Measurements from ENCODE around the gene TP53RK.

The TP53RK gene

DNA sequence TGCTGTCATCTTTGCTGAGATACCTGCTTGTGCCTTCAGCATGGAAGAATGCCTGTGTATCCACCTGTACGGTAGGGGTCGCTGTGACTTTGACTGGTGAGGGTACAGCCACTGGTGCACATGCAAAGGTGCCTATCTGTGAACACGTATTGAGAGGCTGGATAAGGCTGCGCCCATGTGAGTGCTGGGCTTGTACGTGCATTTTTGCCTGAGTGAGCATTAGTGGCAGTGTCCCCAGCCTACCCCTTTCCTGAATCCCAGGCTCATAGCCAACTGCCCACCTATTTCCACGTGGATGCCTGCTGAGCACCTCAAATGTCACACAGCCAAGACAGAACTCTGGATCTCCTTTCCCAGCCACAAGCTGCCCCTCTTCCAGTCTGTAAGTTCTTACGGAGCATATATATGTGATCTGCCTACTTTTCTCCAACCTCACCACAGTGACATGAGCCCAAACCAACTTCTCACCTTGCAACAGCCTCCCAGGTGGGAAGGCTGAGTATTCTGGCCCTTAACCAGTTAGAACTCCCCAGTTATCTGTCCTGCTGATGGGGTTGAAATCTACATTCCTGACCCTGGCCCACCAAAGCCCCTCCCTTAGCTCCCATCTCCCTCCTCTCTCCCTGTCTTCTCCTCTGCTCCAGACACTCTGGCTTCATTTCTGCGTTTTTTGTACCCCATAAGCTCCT, 19.1 kb upstream of the TP53RK start:
- no peak for DNase-seq

DNA sequence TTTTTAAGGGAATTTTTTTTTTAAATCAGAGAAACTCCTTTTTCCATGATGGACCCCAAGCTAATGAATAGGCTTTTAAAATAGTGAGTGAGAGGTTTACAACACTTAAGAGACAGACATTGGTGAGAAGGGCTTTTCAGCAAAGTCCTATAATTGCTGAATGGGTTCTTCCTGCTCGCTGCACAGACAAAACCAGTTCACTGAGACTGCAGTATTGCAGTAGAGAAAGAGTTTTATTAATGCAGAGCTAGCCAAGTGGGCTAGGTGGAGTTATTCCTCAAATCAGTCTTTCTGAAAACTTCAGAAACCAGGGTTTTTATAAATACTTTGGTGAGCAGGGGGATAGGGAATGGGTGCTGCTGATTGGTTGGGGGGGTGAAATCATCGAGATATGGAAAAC, 17.0 kb upstream of the TP53RK start:
- no peak for DNase-seq

DNA sequence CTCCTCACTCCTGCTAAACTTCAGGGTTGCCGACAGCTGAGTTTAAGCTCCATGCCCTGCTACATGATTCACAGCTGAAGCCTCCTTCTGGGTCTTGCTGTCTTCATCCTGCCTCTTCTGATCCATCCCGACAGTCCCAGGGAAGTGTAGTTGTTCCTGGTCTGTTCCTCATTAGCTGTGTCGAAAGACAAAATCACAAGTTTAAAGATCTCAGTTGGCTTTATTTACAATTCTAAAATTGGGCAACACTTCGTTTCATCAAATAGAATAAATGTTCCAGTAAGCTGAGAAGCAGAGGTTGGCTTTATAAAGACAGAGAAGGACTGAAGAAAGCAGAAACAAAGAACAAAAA, 16.1 kb upstream of the TP53RK start:
- no peak for DNase-seq

DNA sequence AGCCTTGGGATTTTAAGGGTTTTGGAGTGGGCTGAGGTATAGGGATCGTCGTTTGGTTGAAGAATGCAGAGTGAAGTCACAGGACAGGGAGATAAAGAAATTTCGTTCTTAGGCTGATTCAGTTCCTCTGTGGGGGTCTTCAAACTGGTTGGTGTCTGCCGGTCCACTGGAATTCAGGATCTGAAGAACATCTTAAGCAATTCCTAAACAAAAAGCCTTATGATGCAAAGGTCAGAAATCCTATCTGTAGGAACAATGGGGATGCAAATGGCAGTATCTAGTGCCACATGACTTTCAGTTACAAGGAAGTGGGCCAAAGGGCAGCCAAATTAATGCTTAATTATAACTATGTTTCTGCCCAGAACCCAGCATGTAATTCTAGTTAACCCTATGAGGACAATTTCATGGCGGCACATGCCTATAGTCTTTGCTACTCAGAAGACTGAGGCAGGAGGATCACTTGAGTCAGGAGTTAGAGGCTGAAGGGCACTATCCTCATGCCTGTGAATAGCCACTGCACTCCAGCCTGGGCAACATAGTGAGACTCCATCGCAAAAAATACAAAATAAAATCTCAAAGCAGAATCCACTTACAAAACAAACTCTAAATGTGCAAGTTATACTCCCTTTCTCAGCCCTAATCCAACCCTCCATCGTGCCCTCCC, 15.6 kb upstream of the TP53RK start:
- no peak for DNase-seq

DNA sequence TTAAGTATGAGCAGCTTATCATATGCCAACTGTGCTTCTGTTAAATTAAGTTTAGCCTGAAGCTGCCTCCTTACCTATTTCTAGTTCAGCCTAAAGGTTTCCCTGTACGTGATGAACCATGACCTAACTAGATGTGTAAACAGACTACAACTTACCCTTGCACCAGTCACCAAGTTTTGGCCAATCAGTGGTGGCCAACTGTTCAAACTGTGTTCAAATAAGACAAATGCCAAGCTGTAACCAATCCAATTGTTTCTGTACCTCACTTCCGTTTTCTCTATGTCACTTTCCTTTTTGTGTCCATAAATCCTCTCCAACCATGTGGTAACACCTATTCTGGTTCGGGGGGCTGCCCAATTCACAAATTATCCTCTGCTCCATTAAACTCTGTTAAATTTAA, 14.2 kb upstream of the TP53RK start:
- DNase-seq: no peak

DNA sequence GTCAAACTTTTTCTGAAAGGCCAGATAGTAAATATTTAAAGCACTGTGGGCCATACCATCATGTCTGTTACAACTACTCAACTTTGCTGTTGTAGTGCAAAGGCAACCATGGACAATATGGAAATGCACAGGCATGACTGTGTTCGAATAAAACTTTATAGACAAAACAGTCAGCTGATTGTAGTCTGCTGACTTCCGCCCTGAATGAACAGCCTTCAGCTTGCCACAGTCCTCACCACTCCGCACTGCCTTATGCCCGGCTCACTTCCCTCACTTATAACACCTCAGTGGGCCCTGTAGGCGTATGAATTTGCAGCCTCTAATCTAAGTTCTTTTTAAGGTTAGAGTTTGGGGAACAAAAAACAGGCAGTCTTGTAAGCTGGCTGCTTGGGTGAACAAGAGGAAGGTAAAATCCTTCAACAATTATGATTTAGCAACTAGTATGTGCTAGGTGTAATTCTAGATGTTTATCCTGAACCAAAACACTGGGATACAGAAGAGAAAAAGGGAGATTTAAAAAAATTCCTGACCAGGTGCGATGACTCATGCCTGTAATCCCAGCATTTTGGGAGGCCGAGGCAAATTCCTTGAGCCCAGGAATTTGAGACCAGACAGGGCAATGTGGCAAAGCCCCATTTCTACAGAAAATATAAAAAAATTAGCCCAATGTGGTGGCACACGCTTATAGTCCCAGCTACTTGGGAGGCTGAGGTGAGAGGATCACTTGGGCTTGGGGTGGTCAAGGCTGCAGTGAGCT, 13.4 kb upstream of the TP53RK start:
- DNase-seq: no peak

DNA sequence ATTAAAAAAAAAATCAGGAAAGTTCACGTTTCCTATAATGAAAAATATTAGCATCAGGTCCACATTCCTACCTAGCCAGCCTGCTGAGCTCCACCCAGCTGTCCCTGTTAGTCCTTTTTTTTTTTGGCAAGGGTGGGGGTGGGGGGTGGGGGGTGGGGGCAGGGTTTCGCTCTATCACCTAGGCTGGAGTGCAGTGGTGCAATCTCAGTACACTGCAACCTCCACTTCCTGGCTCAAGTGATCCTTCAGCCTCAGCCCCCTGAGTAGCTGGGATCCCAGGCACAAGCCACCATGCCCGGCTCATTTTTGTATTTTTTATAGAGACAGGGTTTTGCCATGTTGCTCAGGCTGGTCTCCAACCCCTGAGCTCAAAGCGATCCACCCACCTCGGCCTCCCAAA, 12.7 kb upstream of the TP53RK start:
- no peak for DNase-seq

DNA sequence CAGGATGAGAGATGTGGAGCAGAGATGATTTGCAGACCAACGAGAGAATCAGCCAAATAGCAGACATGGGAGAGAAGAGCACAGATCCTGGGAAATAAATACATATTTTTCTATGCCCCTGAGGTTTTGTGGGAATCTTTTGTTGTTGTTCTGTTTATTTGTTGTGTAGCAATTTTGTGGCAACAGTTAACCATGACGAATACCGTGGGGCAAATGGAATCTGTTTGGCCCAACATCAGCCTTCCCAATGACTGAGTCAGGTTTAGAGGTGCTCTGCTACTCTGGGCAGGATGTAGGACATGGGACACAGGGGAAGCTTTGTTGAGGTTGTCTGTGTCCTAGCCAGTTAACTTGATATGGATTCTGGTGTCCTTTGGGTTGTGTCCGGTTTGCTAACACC, 12.3 kb upstream of the TP53RK start:
- DNase-seq: no peak

DNA sequence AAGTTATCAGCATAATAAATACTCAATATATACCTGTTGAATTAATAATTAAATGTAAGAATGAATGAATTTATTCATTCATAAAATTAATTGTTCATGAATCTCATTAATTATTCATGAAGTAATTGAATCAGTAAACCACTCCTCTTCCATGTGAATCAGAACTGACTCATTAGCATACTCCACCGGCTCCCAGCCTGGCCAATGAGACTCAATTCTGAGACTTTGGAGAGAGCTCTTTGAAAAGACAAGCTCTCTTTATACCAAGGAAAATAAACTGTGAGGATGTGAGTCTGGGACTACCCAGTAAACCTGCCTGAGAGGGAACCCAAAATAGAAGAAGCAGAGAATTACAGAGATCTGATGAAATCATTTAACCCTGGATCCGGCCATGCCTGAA, 11.8 kb upstream of the TP53RK start:
- DNase-seq: no peak

DNA sequence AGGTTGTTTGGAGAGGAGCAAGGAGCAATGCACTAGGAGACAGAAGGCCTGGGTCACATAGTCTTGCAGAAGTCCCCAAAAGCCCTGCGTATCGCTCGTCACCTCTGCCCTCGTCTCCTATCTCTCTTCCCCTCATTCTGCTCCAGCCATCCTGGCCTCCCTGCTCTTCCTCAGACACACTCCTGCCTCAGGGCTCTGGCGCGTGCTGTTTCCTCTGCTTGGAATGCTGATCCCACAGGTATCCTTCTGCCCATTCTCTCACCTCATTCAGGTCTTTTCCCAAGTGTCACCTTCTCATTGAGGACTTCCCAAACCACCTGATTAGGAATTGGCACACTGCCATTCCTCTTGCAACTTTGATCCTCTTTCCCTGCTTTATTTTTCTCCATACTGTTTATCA, 11.2 kb upstream of the TP53RK start:
- no peak for DNase-seq

DNA sequence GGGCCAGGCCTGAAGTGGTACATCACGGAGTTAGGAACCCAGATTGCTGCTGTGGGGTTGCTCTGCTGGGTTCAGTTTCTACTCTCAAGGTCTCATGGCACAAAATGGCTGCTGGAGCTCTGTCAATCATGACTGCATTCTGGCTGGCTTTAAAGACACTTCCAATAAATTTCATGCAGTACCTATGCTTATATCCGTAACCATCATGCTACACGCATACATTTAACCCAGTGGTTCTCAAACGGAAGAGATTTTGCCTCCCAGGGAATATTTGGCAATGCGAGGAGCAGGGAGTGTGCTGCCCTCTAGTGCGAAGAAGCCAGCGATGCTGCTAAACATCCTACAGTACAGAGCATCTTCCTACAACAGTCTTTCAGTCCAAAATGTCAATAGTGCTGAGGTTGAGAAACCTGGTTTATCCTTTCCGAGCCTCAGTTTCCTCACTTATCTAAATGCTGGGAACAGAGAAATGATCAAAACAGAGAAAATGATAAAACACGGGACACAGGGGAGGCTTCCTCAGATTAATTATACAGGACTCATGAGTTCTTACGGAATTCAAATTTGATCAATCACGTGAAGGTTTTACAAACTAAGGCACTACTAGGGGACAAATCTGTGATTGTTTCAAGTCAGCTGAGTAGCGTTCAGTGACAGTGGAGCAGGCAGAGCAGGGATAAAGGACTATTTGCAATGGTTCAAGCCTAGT, 10.6 kb upstream of the TP53RK start:
- peak in 2 of 51 donors; percentile 2 to 4 for DNase-seq

DNA sequence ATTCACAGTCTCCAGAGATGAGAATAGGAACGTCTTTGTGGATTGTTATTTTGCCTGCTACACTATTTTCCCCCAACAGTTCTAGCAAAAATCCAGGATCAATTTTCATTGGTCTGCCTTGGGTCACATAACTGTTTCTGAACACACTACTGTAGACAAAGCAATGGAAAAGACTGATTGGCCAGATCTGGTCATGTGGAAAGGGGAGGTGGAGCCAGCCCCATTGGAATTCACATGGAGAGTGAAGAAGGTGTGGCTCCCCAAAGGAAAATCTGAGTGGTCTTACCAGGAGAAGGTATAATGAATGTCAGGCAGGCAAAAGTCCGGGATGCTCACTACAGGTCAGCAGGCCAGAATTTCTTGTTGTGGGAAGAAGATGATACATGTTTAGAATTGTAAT, 9.5 kb upstream of the TP53RK start:
- no peak for DNase-seq

DNA sequence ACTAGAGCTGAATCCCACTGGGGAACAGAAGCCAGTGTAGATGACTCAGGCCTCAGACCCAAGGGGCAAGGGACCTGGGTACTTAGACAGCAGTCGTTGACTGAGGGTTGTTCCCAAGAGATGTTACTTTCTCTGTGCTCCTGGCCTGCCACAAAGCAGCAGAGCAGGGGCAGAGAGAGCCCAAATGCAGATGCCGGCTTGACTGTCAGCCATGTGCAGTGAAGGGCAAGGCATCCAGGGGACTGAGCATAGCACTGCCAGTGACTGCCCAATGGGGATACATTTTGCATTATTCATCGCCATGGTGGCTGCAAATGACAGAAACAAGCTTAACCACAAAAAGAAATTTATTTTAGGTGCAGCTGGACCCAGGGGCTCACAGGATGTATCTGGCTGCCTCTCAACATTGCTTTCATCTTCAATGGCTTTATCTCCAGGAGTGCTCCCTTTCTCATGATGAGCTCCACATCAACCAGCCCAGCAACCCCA, 7.6 kb upstream of the TP53RK start:
- DNase-seq: no peak

DNA sequence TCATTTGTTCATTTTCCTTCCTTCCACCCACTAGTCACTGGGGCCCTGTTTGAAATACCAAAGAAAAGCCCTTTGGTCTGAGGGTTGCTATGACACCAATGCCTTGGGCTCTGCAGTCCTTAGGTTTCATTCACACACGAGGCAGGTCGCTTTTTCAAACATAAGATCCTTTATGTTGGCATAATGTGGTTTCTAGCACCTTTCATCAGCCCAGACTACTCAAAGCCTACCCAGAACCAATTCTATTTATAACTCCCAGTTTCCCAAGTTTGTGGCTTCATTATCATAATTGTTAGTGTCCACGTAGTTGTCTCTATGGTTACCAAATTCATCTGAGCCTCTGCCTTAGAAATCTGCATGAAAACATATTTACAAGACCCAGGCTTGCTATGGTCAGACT, 6.6 kb upstream of the TP53RK start:
- no peak for DNase-seq

DNA sequence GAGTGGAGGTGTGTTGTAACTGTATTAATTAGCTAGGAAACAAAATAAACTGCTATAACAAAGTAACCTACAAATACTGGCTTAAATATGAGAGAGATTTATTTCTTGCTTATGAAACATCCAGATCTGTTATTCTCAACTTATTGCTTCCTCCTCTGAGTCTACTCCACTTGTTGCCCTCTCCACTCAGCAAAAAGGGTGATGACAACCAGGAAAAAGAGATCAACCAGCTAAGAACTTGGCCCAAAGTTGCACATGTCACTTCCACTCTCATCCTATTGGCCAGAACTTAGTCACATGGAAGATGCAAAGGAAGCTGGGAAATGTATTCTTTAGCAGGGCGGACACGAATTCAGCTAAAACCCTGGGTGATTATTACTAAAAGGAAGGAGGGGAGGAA, 5.2 kb upstream of the TP53RK start:
- peak in 6 of 51 donors; percentile 4 to 44 (median 11) for DNase-seq

DNA sequence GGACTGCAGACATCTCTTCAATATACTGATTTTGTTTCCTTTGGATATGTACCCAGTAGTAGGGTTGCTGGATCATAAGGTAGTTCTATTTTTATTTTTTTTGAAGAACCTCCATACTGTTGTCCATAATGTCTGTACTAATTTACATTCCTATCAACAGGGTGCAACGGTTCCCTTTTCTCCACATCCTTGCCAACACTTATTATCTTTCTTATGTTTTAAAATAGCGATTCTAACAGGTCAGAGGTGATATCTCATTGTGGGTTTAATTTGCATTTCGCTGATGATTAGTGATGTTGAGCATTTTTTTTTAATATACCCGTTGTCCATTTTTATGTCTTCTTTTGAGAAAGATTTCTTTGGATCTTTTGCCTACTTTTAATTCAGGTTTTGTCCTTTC, 2.0 kb upstream of the TP53RK start:
- DNase-seq: no peak

DNA sequence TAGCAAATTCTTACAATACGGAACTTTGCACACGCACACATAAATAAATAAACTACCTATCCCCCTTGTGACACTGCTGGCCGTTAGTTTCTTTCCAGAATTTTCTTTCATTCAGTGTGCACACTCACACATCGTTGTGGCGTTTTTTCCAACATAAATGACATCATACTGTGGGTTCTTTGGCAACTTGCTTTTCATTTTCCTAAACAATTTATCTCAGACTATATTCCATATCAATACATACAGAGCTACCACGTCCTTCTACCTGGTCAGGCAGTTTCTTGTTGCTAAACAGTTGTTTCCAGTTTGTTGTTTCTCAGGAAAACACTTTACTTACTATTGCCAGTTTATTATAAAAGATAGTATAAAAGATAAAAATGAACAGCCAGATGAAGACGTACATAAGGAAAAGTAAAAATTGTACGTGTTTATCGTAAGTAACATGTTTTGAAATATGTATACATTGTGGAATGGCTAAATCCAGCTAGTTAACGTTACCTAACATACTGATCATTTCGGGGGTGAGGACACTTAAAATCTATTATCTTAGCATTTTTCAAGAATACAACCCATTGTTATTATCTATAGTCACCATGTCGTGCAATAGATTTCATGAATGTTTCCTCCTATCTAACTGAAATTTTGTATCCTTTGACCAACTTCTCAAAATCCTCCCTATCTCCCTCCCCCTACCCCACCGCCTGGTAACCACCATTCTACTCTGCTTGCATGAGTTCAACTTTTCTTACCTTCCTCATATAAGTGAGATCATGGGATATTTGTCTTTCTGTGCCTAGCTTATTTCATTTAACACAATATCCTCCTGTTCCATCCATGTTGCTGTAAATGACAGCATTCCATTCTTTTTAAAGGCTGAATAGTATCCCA, 1.2 kb upstream of the TP53RK start:
- DNase-seq: no peak

DNA sequence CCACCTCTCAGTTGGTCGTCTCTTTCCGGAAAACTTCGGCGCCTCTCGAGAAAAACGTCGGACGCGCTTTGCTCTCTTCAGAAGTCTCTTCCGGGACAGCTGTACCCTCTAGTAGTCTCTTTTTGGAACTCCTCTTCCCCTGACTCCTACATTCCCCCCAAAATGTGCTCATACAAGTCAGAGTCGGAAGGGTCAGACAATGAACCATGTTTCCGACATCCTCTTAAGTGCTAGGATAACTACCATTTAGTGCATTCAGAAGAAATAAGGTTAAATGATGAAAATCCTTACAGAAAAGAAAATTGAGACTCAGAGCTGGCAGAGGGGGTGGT, 476 bp upstream of the TP53RK start:
- DNase-seq: no peak

DNA sequence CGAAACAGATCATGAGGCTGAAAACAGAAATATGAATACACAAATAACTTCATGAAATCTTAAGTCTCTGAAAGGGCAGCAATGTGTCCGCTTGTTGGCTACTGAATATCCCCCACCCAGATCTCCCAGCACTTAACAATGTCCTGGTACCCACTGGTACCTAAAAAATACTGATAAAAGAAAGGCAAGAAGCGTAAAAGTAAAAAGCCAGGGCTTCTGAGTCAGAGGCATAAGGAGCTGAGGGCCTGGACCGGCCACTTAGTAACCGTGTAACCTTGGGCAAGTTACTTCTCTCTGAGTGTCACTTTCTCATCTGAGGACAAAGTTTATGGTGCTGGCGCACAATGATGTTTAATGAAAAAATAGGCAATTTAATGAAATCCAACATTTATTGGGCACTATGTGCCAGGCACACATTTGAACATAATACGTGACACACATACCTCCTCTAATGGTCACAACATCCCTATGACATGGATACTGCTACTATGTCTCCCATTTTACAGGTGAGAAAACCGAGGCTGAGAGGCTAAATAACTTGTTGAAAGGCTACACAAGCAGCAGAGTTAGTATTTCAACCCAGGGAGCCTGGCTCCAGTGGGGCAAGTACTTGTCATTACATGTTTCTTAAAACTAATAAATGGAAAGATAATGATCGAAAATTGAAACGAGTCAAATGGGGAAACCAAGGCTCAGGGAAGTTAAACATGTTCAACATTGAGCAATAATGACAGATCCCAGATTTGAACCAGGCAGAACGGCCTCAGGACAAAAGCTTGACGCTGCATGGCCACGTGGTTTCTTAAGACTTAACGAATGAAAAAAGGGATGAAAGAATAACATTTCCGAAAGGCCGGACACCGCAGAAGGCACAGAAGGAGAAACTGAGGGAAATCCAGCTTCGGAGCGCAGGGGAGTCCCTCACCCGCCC, 828 bp downstream of the TP53RK start:
- DNase-seq: peak in 2 of 51 donors; percentile 49 to 56

Data from hypothalamus (tissue), 51 donors.